D721Med (cell line): Measurements from ENCODE around the gene PAX5.

Experiments used
- DNase-seq: peaks from one replicate; pipeline ENCODE4 v3.0.0; 2011; ENCODE audit warnings: low spot score; ENCODE audit not compliant: insufficient read length
- FAIRE-seq: peaks from 2 replicates; lab custom pipeline; 2011; peaks lifted over from hg19 to GRCh38; lab: Jason Lieb, UNC
- CTCF ChIP-seq: IDR thresholded peaks from 2 replicates; pipeline ENCODE4 v1.5.1; 2012; ENCODE audit warnings: mild to moderate bottlenecking, control low read depth; ENCODE audit not compliant: insufficient read depth; ENCODE audit errors: missing control alignments

PAX5 gene

GRCh38 chr9:36933676-36934215 is 100.3 kb downstream of the PAX5 start:
- no peak for DNase-seq
- FAIRE-seq: no peak
- TF ChIP-seq CTCF: no peak

- TF ChIP-seq CTCF: no peak
- DNase-seq (no peak), FAIRE-seq (no peak)
Observed at GRCh38 chr9:36932198-36932597, 101.9 kb downstream of the PAX5 start.

- no peak for TF ChIP-seq CTCF
- DNase-seq (no peak), FAIRE-seq (no peak)
Observed at GRCh38 chr9:36930941-36931340, 103.1 kb downstream of the PAX5 start.

GRCh38 chr9:36929350-36929675 is 104.8 kb downstream of the PAX5 start:
- no peak for FAIRE-seq
- TF ChIP-seq CTCF: no peak

GRCh38 chr9:36928670-36929349 is 105.3 kb downstream of the PAX5 start:
- FAIRE-seq (no peak), DNase-seq (no peak)
- no peak for TF ChIP-seq CTCF

More at GRCh38 chr9:36929350-36929675, 104.8 kb downstream of the PAX5 start:
- no peak for DNase-seq

GRCh38 chr9:36928210-36928609 is 105.9 kb downstream of the PAX5 start:
- DNase-seq: no peak
- no peak for TF ChIP-seq CTCF
- no peak for FAIRE-seq

- DNase-seq (no peak), FAIRE-seq (no peak)
- TF ChIP-seq CTCF: no peak
Observed at GRCh38 chr9:36924757-36925432, 109.2 kb downstream of the PAX5 start.
